Measurements from ENCODE around the gene CARMIL1.

CARMIL1 gene

GRCh38 chr6:25340431-25341202, 61.4 kb downstream of the CARMIL1 start:
- no peak for DNase-seq

DNA sequence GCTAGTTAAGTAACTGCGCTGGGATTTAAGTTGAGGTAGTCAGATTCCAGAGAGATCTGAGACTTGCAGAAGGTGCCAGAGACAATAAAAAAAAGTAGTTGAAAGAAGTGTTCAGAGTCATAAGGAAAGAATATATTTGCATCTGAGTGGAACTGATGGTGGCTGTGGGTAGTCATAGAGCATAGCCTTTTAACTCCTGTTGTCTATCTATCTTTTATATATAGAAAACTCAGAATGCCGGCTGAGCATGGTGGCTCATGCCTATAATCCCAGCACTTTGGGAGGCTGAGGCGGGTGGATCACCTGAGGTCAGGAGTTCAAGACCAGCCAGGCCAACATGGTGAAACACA, 62.0 kb downstream of the CARMIL1 start:
- DNase-seq = no peak

GRCh38 chr6:25341923-25342619, 62.9 kb downstream of the CARMIL1 start:
- DNase-seq = no peak

GRCh38 chr6:25342802-25343201, 63.6 kb downstream of the CARMIL1 start:
- no peak for DNase-seq

DNA sequence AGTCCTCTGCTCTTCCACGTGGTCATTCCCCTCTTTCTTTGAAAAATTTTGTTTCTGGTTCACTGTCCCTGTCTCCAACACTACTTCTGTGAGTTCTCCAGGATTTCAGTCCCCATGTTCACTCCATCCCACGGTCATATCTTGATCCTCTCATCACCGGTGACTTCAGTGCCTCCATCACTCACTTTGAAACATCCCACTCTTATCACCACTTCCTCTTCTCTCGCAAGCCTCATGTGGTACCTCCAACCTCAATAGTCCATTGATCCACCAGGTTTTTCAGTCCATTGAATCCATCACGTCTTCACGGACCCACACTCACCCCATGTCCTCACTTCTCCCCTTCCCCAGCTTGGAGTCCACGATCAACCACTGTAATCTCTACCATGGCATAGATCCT, 64.8 kb downstream of the CARMIL1 start:
- no peak for DNase-seq

DNA sequence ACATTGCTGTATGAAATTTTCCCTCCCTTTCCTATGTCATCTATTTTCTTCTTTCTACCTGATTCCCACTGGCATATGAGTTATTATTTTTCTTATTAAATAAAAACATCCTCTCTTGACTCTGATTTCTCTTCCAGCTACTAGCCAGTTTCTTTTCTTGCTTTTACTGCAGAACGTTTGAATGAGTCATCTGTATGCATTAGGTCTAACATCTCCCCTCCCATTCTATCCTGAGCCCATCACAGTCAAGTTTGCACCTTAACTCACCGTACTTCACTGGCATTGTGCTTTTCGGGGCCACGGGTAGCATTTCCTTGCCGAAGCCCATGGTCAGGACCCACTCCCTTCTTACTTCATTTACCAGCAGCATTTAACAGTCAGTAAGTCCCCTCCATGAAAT, 65.7 kb downstream of the CARMIL1 start:
- no peak for DNase-seq

GRCh38 chr6:25346064-25346463, 66.9 kb downstream of the CARMIL1 start:
- no peak for DNase-seq

DNA sequence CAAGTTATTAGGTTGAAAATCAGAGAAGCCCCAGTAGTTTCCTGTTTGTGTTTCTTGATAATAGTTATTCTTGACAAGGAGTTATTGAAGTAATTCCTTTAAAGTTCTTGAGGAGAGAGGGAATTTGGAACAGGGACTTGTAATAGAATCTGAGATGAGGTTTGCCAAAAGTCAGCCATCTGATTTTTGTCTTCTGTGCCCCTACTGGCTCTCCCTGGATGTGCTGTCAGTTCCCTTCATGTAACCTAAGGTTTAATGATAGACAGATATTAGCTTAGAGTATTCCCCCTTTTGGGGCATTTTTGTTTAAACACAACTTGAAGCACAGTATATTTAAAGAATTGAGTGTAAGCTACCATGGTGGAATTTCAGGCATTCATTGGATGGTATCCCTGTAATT, 71.4 kb downstream of the CARMIL1 start:
- no peak for DNase-seq

DNA sequence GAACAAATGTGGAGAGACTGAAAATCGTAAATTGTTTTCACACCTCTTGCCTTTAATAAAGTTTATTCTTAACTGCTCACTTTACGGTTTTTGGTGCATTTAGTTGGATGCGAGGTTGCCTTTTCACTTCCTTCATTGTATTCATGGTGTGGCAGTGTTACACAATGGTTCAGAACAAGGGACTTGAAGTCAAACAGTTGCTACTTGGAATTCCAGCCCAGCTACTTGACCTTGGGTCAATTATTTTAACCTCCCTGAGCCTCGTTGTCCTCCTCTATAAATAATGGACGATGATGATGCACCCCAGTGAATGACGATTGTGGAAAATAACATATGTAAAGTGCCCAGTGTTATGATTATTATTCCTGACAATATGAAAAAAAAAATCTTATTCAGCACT, 72.3 kb downstream of the CARMIL1 start:
- no peak for DNase-seq

- no peak for DNase-seq
Observed at GRCh38 chr6:25352285-25352684, 73.1 kb downstream of the CARMIL1 start.

- no peak for DNase-seq
Observed at GRCh38 chr6:25354078-25354932, 75.1 kb downstream of the CARMIL1 start.

DNA sequence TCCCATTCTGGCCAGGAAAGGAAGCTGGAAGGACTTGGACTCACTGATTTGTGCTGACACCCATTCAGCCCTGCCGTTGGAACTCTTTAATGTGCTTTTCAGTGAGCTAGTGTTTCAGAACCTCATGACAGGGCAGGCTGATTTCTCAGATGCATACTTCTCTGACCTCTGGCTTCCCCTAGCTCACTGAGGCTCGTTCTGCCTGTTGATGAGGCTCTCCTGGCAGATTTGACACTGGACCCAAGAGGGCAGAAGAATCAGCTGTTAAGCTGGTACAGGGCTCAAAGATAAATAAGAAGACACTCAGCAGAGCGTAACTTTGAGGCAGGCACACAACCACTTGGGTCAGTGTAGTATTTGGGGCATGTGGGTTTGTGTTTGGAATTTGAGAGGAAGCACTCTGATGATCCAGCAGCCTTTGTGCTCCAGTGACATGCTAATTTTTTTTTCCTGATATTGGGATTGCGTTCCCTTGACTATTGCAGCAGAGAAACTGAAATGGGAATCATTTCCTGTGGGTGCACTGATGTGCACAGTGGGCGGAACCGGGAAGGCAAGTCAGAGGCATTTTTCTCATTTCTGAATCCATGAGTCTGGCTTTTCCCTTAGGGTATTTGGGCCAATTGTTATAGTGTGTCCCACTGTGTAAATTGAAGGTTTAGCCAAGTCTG, 80.2 kb downstream of the CARMIL1 start:
- DNase-seq = no peak

- no peak for DNase-seq
Observed at GRCh38 chr6:25359891-25360290, 80.7 kb downstream of the CARMIL1 start.

- no peak for DNase-seq
Observed at GRCh38 chr6:25360621-25361020, 81.4 kb downstream of the CARMIL1 start.

DNA sequence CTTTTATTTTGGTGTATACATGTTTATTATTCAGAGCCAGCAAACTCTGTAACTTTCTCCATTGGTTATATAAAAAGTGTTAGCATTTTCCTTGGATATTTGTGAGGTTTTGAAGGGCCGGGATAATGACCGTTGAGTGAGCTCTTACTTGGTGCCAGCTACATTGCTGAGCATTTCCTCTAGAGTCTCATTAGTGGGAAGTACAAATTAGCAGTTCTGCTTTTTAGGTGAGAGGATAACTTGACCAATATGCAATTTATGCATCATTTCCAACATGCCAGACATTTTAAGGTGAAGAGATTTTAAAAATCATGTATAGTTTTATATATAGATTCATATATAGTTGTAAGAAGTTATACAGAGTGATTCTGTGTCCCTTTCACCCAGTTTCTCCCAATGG, 84.3 kb downstream of the CARMIL1 start:
- no peak for DNase-seq

GRCh38 chr6:25365154-25365553, 86.0 kb downstream of the CARMIL1 start:
- no peak for DNase-seq

DNA sequence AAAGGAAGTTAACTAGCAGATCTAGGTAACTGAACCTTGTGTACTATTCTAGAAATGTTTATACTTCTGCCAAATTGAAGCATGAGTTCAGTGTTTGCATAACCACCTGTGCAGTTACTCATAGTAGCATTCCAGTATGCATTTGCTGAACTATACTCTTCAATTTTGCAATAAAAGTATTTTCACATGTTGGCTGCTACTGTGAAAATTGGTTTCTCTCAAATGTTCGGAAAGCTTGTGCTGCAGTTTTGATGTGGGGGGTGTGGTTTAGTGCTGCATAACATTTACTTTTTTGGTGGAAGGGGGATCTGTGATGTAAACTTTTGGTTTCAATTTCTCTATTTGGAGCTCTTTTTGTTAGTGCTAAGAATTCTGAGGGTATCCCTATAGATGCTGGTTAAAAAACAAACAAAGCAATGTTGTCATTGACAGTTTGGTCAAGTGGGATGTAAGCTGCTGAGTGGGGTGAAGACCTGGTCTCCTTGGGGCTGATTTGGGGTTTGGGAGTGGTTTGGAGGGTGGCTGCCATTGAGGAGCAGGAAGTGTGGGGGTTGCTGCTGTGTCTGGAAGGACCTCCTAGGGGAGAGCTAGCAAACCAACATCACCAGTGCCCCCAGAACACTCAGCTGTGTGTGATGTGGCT, 87.8 kb downstream of the CARMIL1 start:
- DNase-seq = no peak

DNA sequence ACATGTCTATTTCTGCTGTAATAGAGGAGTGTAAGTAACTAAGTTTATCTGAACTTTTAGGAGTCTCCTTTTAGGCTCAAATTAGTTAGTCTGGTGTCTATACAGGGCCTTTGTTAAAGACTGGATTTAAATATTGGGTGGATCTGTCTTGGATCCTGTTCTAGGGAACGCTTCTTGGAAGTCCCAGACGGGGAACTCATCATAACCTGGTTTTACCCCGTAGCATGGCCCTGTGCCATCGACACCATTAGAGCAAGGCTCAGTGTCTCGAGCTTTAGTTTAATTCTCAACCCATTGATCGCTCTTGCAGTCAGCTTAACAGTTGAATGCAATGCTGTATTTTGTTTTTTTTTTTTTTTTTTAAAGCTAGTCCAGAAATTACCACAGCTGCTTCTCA, 89.9 kb downstream of the CARMIL1 start:
- no peak for DNase-seq

GRCh38 chr6:25369433-25370177, 90.4 kb downstream of the CARMIL1 start:
- DNase-seq = no peak

DNA sequence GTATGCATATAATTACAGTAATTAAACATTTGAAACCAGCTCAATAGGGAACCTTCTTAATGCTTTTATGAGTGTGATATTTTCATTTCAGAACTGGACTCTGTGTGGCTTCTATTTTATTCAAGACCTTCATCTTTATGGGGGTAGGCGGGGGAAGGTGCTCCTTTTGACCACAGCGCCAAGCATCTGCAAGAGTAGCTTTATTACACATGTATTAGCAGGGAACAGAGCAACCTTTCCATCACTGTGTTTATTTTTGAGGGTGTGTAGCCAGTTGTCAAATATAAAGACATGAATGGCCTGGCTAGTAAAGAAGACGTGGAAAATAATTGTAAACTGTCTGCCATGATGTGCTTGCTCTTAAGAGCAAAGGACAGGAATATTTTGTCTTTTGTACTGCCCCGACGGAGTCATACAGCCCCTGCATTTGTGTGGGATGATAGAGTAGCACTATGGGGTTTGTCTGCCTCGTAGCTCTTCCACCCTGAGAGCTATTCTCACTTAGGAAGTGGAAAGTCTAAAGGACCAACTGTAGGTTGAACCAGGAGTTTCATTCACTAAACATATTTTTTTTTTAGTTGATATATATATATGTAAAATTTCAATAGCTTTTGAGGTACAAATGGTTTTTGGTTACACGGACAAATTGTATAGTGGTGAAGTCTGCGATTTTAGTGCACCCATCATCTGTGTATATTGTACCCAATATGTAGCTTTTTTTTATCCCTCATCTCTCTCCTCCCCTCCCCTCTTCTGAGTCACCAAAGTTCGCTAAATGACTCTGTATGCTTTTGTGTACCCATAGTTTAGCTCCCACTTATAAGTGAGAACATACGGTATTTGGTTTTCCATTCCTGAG, 91.2 kb downstream of the CARMIL1 start:
- DNase-seq = no peak

DNA sequence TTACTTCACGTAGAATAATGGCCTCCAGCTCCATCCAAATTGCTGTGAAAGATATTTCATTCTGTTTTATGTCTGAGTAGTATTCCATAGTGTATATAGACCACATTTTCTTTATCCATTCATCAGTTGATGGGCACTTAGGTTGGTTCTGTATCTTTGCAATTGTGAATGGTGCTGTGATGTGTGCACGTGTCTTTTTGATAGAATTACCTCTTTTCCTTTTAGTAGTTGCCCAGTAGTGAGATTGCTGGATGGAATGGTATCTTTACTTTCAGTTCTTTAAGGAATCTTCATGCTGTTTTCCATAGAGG, 91.8 kb downstream of the CARMIL1 start:
- no peak for DNase-seq

All from midbrain (tissue), 1 donor.